Ishikawa (cell line): Measurements from ENCODE around the gene AP2M1.

Source experiments
- CEBPB ChIP-seq: IDR thresholded peaks from 2 replicates; pipeline ENCODE4 v1.6.1; 2012
- CREB1 ChIP-seq: IDR thresholded peaks from 2 replicates; pipeline ENCODE4 v1.6.1; 2012; ENCODE audit warnings: low read depth
- EGR1 ChIP-seq: IDR thresholded peaks from 2 replicates; pipeline ENCODE4 v1.6.1; 2012
- EP300 ChIP-seq: IDR thresholded peaks from 2 replicates; pipeline ENCODE4 v1.6.1; 2012; ENCODE audit warnings: borderline replicate concordance
- MAX ChIP-seq: IDR thresholded peaks from 2 replicates; pipeline ENCODE4 v1.6.1; 2012
- NFIC ChIP-seq: IDR thresholded peaks from 2 replicates; pipeline ENCODE4 v1.6.1; 2012
- RAD21 ChIP-seq: IDR thresholded peaks from 2 replicates; pipeline ENCODE4 v1.6.1; 2012; ENCODE audit warnings: low read depth
- REST ChIP-seq: IDR thresholded peaks from 2 replicates; pipeline ENCODE4 v1.6.1; 2012; ENCODE audit warnings: low read depth, mild to moderate bottlenecking
- TAF1 ChIP-seq: IDR thresholded peaks from 2 replicates; pipeline ENCODE4 v1.6.1; 2012; ENCODE audit warnings: low read depth, mild to moderate bottlenecking
- TCF12 ChIP-seq: IDR thresholded peaks from 2 replicates; pipeline ENCODE4 v1.6.1; 2012; ENCODE audit warnings: low read depth
- TEAD4 ChIP-seq: IDR thresholded peaks from 2 replicates; pipeline ENCODE4 v1.6.1; 2012
- YY1 ChIP-seq: IDR thresholded peaks from 2 replicates; pipeline ENCODE4 v1.6.1; 2012; ENCODE audit warnings: low read depth
- ZBTB7A ChIP-seq: IDR thresholded peaks from 2 replicates; pipeline ENCODE4 v1.6.1; 2012; ENCODE audit warnings: low read depth

GRCh38 chr3:184178521-184179138 is 4.0 kb downstream of the AP2M1 start:
- TF ChIP-seq NFIC (no peak), YY1 (no peak), TEAD4 (no peak), TAF1 (no peak), MAX (no peak), TCF12 (no peak), REST (no peak), RAD21 (no peak), CEBPB (no peak), EGR1 (no peak), EP300 (no peak), ZBTB7A (no peak), CREB1 (no peak)
